Activated CD8-positive, alpha-beta memory T cell treated with anti-CD3 and anti-CD28 coated beads for 1 hour (primary cell): ENCODE measurements around the gene SYK.
"Not testable (repeated sequence)": the region's sequence is repeated elsewhere in the genome, so short reads cannot be mapped to it uniquely, and the experiment has no call there.

Experiments used
- DNase-seq, 2 donors: peaks; one replicate each; pipeline ENCODE4 v3.0.0-alpha.2; 2020; ENCODE audit warnings: low read depth in 1 of 2; ENCODE audit errors: extremely low read depth in 1 of 2

The SYK gene

DNA sequence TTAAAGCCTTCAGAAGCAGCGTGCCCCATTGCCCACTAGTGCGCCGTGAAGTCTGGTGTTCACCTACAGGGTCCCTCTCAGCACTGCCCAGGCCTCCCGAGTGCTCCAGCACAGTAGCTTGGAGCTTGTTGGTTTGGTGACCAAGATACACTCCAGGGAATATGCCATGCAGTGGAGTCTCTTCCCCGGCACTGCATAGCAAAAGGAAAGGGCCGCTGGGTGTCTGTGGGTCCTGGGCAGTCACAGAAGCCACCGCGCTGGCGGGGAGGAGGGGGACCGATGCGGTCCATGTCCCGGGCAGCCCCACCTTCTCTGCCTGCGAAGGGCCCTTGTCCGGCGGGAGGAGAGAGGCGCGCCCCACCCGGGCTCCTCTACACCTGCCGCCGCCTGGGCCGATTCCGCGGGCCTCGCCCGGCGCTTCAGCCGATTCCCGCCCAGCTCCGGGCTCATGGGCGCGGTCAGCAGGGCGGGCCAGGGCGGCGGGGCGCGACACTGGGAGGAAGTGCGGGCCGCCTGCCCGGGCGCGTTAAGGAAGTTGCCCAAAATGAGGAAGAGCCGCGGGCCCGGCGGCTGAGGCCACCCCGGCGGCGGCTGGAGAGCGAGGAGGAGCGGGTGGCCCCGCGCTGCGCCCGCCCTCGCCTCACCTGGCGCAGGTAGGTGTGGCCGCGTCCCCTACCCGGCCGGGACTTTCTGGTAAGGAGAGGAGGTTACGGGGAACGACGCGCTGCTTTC lies at the start of gene SYK:
Gene SYK, plus strand, starts transcription at position 579 of the 732 bp plus-strand sequence. CDS start 42,080 bp downstream, outside the sequence.
- no peak for DNase-seq

DNA sequence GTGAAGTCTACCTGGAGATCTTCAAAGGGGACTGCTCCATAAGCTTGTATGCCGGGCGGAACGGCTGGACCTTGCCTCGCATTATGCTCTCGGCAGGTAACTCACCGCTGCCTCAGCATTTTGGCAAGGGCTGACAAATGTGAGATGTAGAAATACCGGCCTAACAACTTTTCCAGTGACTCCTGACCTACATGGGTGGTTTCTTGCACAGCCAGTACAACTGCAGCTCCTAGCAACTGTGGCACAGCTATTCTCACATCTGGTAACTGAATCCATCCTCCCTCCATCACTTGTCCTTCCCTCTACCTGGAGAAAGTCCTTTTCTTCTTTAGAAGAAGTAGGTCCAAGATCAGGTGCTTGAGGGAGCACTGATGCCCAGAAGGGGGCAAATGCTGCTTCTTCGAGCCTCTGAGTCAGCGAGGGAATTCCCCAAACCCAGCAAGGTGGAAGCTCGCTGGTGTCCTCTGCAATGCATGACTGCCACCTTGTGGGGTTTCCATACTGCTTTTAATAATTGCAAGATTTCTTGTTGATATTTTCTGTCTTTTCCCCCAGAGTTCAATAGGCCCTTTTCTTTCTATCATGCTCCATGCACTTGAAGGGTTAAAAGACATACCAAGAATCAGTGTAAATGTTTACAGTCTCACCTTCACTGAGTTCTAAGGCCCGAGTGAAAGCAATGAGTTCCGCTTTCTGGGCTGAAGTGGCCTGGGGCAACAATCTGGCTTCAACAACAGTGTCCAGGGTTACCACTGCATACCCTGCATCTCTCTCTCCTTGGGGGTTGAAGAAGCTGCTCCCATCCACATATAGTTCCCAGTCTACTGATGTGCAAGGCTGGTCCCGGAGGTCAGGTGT lies 45.9 kb upstream of the SYK start:
- DNase-seq: peak; percentile 1 to 9

DNA sequence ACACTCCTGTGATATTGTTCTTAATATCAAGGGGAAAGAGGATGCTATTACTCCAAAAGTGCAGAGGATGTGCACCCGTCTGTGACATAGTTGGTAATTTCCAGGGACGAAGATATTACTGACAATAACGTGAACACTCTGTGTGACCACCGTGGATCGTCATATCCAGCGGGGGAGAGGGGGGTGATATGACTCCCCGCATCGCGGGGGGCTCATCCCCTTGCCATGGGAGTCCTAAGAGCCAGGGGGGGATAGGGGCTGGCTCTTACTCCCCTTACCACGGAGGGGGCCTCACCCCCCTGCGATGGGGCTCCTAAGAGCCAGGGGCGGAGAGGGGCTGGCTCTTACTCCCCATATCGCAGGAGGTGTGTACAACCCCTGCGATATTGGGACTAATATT lies 41.0 kb upstream of the SYK start:
- not testable (repeated sequence) for DNase-seq

DNA sequence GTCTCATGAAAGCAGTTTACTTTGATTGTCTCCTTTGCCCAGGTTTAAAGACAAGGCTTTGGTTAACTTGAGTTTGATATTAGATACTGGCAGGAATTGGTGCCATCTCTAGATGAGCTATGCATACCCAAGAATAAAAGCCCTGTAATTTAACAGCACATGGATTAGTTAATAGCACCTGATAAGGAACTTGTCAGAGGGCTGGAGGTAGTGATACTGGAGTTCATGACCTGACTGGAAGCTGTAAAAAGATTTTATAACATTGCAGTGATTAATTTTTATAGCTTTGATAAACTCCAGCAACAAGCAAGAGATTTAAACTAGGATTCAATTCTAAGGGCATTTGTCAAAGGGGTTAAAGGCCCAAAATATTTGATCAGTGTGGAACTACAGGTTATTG lies 34.9 kb upstream of the SYK start:
- no peak for DNase-seq

DNA sequence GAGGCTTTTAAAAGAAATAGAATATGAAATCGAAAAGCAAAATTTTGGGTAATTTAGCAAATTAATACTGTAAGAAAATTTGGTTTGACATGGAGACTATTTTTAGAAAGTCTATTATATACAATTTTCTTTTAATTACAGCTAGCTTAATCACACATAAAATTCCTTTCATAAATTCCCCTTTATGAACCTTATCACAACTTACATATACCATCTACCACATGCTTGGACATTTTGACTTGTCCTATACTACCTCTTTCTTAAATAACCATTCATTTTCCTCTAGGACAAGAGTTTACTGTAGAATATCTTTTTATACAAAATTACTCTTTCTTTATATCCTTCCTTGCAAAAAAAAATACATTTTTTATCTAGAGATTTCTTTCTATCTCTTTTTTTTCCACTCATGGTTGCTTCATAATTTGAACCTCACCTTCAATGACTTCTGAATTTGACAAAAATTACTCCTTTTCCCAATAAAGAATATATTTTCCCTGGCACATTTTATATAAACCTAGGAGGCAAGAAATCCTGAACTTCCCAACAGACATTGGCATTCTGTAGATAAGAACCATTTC lies 34.0 kb upstream of the SYK start:
- DNase-seq: no peak

DNA sequence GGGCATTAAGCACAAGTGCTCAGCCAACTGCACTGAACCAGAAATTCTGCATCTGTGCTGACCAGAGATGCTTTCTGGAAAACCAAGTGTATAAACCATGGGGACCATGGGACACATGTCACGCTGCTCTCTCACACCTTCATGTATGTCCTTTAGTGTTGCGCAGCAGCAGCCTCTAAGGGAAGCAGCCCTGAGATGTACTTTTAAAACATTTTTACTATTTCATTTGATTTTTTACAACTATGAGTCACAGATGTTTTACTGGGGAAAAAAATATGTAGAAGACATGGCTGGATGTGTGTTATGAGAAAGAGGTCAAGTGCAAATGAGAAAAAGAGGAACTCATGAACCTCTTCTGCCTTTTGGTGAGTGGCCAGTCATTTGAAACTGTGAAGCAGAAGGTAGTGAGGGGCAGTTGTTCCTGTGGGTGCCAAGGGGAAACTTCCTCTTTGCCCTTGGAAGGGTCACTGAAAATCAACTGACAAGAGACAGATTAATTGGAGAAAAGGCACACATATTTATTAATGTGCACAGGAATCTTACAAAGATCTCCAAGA lies 31.4 kb upstream of the SYK start:
- no peak for DNase-seq

DNA sequence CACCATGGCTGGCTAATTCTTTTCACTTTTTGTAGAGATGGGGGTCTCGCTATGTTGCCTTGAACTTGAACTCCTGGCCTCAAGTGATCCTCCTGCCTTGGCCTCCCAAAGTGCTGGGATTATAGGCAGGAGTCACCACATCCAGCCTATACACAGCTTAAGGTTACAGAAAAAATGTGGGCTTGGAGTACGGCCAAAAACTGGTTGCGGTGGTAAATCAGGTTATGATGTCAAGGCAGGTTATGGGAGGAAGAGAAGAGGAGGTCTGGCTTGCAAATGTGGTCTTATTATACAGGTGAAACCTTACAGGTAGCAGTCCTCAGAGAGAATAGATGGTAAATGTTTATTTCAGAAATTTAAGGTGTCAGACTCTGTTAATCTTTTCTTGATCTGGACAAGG lies 30.7 kb upstream of the SYK start:
- DNase-seq: no peak

DNA sequence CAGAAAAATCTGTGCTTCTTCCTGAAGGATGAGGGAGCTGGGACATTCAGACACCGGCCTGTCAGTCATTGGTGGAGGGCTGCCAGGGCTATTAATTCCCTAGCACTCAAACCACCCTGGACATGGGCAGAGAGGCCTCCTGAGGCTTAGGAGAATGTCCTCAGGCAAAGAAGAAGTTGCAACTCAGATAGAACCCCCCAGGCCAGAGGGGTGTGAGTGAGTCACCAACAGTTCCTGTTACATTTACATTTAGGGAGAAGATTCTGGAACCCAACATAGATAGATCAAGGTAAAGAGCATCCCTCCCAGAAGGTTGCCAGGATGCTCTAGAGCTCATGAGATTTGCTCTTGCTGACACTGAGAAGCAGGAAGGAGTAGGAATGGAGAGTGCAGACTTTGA lies 29.2 kb upstream of the SYK start:
- DNase-seq: no peak

DNA sequence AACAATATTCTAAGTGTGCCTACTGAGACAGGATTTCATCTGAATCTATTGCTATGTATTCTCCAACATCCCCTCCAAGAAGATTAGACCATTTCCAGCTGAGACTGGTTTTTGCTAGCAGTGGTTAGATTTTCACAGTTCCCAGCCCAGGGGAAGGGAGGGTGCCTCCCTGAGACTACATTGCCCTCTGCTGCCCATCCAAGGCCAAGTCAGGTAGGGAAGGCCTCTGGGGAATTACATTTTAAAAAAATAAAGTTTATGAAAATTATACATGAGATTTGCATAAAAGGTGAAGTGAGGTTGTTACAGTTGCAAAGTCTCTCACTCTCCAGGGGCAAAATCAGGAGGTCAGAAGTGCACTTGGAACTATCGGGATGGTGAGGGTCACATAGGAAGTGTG lies 28.0 kb upstream of the SYK start:
- no peak for DNase-seq

DNA sequence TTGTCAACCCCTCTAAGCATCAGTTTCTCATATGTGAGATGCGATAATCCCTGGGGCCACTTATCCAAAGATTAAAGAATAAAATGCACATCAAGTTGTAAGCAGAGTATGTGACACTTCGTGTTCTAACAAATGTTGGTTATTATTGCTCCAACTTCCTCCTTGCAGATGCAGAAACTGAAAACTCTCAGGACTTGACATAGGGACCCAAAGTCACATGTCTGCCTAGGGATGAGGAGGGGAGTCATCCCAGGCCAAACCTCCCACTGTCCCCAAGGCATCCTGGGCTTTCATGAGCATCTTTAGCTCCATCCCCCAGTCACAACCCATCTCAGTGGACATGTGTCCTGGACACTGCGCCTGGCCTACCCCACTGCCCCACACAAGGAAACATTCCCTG lies 27.5 kb upstream of the SYK start:
- DNase-seq: no peak

DNA sequence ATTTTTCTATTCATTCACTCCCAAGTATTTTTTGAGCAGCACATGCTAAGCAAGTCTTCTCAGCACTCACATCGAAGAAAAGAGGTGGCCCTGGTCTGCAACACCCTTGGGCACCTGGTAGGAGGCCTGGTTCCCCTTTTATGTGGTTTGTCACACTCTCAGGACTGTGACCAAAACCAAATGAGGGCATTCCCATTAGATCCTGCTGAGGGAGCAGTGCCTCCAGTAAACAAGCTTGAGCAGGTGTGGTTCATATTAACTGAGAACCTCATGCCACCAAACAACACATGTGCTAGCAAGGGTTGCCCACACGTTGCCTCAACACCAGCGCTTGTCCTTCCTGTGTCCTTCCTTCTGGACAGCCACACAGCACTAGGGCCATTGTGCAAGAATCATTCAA lies 26.9 kb upstream of the SYK start:
- DNase-seq: no peak

DNA sequence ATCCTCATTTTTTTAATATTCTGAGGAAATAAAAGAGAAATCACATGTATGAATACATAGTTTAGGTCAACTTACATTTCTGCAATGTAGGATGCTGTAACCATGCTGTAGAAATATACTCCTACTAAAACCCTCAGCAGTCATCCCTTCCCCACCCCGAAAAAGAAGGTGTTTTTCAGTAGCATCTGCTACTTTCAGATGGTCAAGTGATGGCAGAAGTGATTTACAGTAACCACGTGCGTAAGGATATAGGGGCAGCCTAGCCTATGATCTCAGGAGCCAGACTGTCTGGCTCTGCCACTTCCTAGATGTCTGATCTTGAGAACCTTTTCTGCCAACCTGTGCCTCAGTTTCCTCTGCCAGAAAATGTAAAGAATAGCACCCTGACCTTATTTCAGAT lies 26.0 kb upstream of the SYK start:
- no peak for DNase-seq

DNA sequence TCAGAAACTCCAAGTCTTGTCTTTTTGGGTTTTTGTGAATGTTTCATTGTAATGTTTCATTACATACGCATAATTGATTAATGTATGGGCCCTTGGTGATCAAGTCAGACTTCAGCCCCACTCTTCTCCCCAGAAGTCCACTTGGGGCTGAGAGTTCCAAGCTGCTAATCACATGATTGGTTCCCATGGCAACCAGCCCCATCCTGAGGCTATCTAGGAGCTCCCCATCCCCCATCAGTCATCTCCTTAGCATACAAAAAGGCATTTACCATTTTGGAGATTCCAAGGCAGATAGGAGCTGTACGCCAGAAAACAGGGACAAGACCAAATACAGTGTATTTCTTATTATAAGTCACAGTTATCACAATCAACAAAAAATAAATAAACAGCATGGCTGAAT lies 22.9 kb upstream of the SYK start:
- no peak for DNase-seq

DNA sequence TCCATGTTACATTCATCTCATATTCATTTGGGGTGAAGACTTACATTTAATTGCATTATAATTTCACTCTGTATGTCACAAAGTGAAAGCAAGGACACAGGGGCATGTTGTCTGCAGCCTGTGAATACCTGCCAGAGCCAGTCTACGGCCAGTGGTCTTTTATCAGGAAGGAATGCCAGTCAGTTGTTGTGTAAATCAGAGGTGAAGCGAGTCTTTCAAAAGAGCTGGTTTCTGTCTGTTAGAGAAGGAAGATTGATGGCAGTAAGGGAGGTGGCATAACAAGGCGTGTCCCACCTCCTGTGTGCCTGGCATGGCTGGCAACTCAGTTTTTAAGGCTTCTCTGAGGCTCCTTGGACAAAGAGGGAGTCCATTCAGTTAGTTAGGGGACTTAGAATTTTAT lies 18.1 kb upstream of the SYK start:
- no peak for DNase-seq

DNA sequence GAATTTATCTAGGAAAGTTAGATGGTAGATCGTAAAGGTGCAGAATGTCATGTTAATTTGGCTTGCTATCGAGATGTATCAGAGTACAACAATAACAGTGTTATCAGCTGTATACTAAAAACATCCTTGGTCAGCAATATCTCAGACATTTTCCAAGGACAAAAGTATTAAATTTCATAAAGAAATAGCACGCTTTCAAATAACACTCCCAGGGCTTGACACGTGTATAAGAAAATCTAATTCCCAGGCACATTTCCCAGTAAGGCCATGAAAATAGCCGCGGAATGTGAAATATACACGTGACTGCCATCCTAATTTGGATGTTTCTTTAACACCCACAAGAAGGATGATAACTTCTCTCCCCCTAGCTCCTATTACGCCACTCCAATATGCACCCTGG lies 17.7 kb upstream of the SYK start:
- DNase-seq: no peak

DNA sequence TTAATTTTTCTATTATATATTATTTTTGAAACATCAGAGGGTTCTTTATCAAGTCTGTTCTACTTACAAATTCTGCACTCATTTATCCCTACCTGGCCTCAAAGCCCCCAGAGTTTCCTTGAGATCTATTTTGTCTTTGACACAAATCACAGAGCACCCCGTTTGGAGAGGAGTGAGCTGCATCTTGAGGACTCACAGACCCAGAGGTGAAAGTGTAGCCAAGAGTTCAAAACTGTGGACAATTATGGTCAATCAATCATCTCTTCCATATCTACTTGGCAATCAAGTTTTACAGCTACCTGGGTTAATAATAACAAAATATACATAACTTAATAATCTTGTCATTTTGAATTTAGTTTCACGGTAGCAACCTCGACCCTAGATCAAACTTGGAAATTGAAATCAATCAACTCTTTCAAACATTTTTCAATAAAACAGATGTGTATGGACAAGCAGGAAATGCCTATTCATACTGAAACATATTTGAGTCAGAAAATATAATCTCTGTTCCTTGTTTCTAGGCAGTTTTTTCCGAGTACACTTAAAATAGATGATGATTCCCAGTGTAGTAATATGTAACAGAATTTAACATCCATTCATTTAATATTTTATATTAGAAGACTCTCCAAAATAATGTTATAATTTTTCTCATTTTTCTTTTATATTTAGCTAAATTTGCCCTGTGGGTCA lies 13.7 kb upstream of the SYK start:
- no peak for DNase-seq

DNA sequence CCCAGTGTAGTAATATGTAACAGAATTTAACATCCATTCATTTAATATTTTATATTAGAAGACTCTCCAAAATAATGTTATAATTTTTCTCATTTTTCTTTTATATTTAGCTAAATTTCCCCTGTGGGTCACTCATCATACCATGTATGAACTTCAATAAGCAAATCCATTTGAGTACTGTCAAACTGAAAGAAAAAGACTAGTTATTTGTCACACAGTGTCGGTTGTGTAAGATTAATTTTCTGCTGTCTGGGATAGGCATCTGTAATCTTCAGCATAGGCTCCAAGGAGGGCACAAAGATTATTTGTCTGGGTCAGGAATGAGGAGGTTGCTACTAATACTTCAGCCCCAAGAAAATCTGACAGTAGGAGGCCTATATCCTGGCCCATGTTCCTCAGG lies 13.1 kb upstream of the SYK start:
- DNase-seq: not testable (repeated sequence)

DNA sequence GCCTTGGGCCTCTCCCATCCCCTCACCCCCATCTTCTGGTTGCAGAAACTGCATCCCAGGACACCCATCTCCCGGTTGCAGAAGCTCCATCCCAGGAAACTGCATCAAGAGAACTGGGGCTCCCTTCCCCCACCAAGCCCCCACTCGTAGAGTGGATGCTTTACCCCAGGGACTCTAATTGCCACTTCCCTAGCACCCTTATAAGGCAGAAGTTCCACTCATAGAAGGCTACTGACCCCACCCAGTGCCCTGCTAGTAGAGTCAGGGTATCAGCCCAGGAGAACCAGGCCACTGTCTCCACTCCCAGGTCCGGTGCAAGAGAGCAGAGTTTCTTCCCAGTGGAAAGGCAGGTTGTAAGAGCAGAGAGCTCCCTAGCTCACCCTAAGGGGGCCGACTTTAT lies 12.2 kb upstream of the SYK start:
- no peak for DNase-seq

DNA sequence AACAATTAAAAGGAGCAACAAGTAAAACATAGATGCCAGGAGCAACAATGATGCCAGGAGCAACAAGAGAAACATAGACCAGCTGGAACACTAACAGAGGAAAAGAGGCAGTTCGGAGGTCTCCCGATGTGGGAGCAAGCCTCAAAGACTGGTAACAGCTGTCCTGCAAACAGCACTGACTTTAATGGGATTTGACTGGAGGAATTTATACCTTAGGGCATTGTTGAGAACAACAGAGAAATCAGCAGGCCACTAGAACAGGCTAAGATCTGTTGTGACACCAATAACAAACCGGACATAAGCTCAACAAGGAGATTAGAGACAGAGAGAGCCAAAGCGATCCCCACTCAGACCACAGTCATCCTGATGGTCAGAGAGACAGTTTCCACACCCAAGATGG lies 11.8 kb upstream of the SYK start:
- no peak for DNase-seq

DNA sequence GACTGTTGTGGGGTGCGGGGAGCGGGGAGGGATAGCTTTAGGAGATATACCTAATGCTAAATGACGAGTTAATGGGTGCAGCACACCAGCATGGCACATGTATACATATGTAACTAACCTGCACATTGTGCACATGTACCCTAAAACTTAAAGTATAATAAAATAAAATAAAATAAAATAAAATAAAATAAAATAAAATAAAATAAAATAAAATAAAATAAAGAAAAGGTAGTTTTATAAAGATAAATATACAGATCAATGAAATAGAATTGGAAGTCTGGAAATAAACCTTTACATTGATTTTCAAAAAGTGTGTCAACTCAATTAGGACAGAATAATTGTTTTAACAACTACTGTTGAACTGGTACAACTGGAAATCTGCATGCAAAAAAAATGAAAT lies 8.6 kb upstream of the SYK start:
- DNase-seq: not testable (repeated sequence)

DNA sequence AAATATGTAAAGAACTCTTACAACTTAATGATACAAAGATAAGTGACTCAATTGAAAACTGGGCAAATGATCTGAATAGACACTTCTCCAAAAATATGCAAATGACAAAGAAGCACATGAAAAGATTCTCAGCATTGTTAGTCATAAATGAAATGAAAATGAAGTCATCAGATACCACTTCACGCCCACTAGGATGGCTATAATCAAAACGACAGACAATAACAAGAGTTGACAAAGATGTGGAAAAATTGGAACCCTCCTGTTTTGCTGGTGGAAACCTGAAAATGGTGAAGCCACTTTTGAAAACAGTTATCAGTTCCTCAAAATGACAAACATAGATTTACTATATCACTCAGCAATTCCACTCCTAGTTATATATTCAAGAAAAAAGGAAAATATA lies 7.9 kb upstream of the SYK start:
- DNase-seq: no peak
